Measurements from ENCODE around the gene NAV3.

Gene NAV3

DNA sequence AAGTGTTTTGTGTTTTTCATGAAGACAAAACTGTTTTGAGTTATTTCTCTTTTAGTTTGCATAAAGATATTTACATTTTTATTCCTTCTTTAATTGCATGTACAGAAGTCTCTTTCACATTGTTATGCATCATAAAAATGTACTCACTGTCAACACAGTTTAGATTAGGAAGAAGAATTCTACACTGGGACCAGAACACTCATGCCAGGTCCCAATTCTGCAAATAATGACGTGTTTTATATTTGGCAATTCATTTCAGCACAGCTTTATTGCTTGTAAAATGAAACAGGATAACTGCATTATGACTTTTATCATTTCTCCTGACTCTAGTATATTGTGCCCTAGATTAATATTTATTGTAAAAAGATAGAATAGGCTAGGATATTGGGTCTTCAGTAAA is 369.2 kb downstream of the NAV3 start:
- Histone ChIP-seq H3K36me3 (no peaks in the 10 kb centered on the region), H3K27me3 (no peaks in the 10 kb centered on the region), H3K4me3 (no peak overlapping the region), H3K27ac (no peak overlapping the region), H3K9me3 (no peaks in the 10 kb centered on the region), H3K4me1 (no peaks in the 10 kb centered on the region)
- TF ChIP-seq, protein P1, sequence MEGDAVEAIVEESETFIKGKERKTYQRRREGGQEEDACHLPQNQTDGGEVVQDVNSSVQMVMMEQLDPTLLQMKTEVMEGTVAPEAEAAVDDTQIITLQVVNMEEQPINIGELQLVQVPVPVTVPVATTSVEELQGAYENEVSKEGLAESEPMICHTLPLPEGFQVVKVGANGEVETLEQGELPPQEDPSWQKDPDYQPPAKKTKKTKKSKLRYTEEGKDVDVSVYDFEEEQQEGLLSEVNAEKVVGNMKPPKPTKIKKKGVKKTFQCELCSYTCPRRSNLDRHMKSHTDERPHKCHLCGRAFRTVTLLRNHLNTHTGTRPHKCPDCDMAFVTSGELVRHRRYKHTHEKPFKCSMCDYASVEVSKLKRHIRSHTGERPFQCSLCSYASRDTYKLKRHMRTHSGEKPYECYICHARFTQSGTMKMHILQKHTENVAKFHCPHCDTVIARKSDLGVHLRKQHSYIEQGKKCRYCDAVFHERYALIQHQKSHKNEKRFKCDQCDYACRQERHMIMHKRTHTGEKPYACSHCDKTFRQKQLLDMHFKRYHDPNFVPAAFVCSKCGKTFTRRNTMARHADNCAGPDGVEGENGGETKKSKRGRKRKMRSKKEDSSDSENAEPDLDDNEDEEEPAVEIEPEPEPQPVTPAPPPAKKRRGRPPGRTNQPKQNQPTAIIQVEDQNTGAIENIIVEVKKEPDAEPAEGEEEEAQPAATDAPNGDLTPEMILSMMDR (IDR thresholded peaks at IDR 0.05) = no peak
- intact Hi-C loops (cut with DNase I; ENCODE audit: low total_unique reads) = no loop called here
- DNase-seq = no peak

DNA sequence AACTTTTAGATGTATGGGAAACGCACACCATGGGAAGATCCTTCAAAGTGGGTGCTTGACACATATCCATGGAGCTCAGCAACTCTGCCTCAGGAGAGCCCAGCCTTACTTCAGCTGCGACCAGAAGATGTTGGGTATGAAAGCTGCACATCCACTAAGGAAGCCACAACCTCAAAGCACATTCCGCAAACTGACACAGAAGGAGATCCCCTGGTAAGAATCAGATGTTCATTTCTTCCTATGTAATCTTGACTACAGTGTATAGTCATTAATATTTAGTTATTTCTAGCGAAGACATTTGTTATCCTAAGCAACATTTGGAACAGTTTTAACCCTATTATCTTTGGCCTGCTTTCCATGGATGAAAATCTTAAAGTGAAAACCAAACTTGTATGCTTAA is 374.2 kb downstream of the NAV3 start:
- Histone ChIP-seq H3K27ac (no peak overlapping the region), H3K36me3 (no peaks in the 10 kb centered on the region), H3K4me1 (no peaks in the 10 kb centered on the region), H3K27me3 (no peaks in the 10 kb centered on the region), H3K9me3 (no peaks in the 10 kb centered on the region), H3K4me3 (no peak overlapping the region)
- DNase-seq = no peak
- intact Hi-C loops (cut with DNase I; ENCODE audit: low total_unique reads) = no loop called here
- TF ChIP-seq, protein P1 (IDR thresholded peaks at IDR 0.05) = no peak

DNA sequence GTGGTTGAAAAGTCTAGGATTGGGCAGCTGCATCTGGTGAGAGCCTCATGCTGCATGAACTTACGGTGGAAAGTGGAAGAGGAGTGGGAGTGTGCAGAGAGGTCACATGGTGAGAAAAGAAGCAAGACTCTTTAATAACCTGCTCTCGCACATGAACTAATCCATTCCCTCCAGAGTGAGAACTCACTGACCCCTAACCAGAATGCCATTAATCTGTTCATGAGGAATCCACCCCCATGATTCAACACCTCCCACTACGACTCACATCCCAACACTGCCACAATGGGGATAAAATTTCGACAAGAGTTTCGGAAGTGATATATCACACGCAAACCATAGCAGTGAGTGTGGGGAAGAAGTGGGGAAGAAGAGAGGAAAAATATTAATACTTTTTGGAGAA is 377.4 kb downstream of the NAV3 start:
- Histone ChIP-seq H3K4me3 (no peak overlapping the region), H3K27me3 (no peaks in the 10 kb centered on the region), H3K9me3 (no peaks in the 10 kb centered on the region), H3K36me3 (no peaks in the 10 kb centered on the region), H3K27ac (no peak overlapping the region), H3K4me1 (no peaks in the 10 kb centered on the region)
- intact Hi-C loops (cut with DNase I; ENCODE audit: low total_unique reads) = no loop called here
- no peak for DNase-seq
- TF ChIP-seq, protein P1 (IDR thresholded peaks at IDR 0.05) = no peak

DNA sequence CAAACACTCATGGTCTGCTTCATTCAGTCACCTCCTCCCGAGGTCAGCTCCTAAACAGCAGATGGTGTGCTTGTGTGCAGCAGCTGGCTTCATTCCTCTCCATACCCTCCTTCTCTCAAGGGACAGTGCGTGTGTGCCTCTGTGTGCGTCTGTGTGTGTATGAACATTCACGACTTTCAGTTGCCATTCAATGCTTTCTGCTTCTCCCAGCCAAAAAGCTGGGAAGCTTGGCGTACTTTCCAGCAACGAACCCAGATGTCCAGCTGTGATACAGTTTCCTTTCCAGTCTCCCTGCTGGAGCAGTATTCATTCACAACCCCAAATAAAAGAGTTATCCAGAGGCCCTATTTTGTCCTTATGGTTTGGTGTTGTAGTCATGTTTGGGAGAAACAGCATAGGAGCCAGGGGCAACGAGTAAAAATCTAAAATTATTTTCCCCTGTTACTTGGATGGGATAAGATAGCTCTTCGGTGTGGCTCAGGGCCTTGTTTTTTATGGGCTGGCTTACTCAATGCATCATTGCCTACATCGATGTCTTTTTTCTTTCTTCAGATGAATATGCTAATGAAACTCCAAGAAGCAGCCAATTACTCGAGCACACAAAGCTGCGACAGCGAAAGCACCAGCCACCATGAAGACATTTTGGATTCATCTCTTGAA is 379.3 kb downstream of the NAV3 start:
- no peaks in the 10 kb centered on the region for H3K4me1 ChIP-seq
- no peaks in the 10 kb centered on the region for H3K27me3 ChIP-seq
- H3K9me3 ChIP-seq = no peaks in the 10 kb centered on the region
- no peaks in the 10 kb centered on the region for H3K36me3 ChIP-seq
- no peak overlapping the region for H3K27ac ChIP-seq
- no peak overlapping the region for H3K4me3 ChIP-seq
- TF ChIP-seq, protein P1 (IDR thresholded peaks at IDR 0.05) = no peak
- intact Hi-C loops (cut with DNase I; ENCODE audit: low total_unique reads) = no loop called here
- no peak for DNase-seq

DNA sequence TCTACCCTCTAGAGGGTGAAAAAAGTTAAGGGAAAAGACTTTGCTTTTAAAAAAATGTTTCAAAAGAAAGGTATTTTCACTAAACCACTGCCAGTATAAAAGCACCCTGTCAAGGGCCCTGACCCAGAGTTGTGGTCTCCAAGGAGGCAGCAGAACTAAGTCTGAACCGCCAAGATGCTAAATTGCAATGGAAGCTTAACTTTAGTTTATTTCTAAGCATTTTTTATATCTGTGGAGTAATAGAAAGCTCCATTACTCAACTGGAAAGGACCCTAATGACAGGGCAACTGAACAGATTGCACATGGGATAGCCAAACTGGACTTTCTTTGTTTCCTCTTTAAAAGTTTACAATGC is 379.8 kb downstream of the NAV3 start:
- Histone ChIP-seq H3K9me3 (no peaks in the 10 kb centered on the region), H3K36me3 (no peaks in the 10 kb centered on the region), H3K4me1 (no peaks in the 10 kb centered on the region), H3K27ac (no peak overlapping the region), H3K27me3 (no peaks in the 10 kb centered on the region), H3K4me3 (no peak overlapping the region)
- no peak for DNase-seq
- TF ChIP-seq, protein P1 (IDR thresholded peaks at IDR 0.05) = no peak
- intact Hi-C loops (cut with DNase I; ENCODE audit: low total_unique reads) = no loop called here

DNA sequence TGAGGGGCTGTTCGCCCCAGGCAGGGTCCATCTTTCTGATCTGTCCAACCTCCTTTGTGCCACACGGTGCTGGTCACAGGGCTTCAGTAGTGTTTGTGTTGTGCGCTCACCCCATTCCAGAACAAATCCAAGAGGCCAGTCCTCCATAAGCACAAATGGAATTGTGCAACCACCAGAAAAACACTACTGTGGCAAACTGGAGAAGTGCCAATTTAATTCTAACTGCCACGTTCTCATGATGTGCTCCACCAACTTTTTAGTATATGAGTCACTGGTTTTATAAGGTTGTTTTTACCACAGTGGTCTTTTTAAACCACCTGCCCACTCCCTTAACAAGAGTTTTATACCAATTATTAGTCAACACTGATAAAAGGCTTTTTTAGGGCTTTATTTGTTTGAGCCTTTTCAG is 380.2 kb downstream of the NAV3 start:
- no peak overlapping the region for H3K4me3 ChIP-seq
- H3K9me3 ChIP-seq = no peaks in the 10 kb centered on the region
- TF ChIP-seq, protein P1 (IDR thresholded peaks at IDR 0.05) = no peak
- H3K27ac ChIP-seq = no peak overlapping the region
- intact Hi-C loops (cut with DNase I; ENCODE audit: low total_unique reads) = no loop called here
- no peaks in the 10 kb centered on the region for H3K36me3 ChIP-seq
- DNase-seq = no peak
- H3K27me3 ChIP-seq = no peaks in the 10 kb centered on the region
- H3K4me1 ChIP-seq = no peaks in the 10 kb centered on the region
